HG02840 (cell line): ENCODE data around the gene IRF5.

Source experiments
- ATAC-seq: cut with Tn5 transposase; IDR thresholded peaks from one replicate; pipeline ENCODE4 v1.9.1; 2021; ENCODE audit warnings: mild to moderate bottlenecking, moderate library complexity, moderate number of reproducible peaks; ENCODE audit not compliant: unreplicated experiment, low FRiP score

IRF5 gene

GRCh38 chr7:128919881-128920799, 17.6 kb upstream of the IRF5 start:
- ATAC-seq, result no peak

DNA sequence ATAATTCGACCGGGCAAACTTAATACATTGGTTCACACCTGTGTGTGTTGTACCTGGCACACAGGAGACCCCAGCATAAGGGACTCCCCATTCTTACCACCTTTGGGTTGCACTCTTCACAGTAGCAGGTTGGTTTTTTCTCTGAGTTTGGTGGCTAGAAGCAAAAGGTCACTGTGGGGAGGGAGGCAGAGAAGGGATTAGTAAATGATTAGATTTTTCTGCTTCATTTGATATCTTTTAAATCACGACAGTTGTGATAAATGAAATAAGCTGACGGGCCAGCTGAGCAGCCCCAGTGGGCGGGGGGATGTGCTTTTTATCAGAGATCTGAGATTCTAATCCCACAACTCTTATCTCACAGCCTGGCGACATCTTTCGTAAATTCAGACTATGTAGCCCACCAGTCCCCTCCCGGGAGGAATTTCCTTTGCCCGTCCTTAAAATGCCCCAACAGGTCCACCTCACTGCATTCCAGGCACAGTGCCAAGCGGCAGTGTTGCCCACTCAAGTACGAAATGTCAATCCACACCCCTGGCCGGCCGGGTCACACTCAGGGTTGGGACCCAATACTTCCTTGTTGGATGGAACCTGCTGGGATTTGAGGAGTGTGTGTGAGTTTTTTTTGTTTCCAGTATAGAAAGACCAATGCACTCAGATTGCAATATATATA, 16.7 kb upstream of the IRF5 start:
- ATAC-seq, result no peak

- no peak for ATAC-seq
Measured at GRCh38 chr7:128921866-128922440, 15.8 kb upstream of the IRF5 start.

DNA sequence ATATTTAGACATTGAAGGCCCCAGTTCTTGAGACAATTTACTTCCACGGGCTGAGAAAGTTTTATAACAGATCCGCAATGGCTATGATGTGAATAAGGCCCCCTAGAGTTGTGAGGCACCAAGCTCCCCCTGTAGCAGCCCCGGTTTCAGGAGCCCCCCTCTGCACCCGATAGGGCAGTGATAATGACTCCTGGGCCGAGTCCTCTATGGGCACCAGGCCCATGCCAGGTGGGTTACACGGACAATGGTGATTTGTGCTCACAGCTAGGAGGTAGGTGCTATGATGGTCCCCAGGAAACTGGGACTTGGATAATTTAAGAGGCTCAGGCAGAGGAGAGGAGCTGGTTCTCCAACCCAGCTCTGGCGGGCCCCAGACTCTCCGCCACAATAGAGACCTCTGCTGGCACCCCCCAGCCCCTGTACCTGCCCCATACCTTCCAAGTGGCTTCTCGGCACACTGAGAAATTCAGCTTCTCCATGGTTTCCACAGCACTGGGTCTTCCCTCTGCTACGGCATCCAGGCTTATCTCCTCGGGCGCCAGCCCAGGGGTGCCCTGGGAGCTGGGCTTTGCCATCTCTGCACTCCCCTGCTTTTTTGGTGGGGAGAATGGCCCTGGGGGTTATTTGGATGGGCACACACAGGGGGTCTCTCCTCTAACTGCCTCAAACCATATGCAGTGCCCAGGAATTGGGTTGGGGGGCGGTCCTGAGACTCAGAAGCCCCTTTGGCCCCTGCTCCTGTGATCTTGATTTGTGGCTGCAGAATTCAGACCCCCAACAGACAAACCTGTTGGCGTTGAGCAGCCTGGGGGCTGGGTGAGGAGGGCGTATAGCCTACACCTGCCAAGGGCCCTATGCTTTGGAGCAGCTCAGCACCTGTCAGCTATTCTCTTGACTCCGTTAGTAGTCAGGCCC, 15.0 kb upstream of the IRF5 start:
- no peak for ATAC-seq

DNA sequence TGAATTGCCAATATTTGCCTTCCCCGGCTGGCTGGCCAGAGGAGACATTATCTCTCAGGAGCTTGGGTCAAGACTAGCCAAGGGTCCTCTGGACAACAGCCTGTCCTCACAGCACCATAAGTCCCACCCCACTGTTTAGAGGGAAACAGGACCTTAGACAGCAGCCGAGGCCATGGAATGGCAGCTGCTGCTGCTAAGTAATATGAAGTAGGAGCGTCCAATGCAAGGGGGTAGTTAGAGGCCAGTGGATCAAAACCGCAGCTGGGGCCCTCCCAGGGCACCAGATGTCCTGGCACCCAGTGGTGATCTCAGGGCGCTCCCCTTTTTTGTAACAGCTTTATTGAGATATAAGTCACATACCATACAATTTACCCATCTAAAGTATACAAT, 14.3 kb upstream of the IRF5 start:
- ATAC-seq, result no peak

DNA sequence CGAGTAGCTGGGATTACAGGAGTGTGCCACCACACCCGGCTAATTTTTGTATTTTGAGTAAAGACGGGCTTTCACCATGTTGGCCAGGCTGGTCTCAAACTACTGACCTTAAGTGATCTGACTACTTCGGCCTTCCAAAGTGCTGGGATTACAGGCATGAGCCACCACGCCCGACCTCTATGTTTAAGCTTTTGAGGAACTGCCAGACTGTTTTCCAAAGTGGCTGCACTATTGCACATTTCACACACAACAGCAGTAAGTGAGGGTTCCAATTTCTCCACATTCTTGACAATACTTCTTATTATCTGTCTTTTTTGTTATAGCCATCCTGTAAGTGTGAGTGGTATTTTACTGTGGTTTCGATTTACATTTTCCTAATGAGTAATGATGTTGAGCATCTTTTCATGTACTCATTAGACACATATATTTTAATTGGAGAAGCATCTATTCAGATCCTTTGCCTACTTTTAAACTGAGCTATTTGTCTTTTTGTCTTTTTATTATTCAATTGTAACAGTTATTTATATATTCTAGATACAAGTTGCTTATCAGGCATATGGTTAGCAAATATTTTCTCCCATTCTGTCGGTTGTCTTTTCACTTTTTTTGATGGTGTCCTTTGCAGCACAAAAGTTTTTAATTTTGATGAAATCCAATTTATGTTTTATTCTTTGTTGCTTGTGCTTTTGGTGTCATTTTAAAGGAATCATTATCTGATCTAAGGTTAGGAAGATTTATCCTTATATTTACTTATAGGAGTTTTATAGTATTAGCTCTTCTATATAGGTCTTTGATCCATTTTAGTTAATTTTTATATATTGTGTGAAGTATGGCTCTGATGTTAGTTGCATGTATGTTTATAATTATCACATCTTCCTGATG, 12.8 kb upstream of the IRF5 start:
- ATAC-seq, result no peak

GRCh38 chr7:128928159-128928813, 9.4 kb upstream of the IRF5 start:
- no peak for ATAC-seq

DNA sequence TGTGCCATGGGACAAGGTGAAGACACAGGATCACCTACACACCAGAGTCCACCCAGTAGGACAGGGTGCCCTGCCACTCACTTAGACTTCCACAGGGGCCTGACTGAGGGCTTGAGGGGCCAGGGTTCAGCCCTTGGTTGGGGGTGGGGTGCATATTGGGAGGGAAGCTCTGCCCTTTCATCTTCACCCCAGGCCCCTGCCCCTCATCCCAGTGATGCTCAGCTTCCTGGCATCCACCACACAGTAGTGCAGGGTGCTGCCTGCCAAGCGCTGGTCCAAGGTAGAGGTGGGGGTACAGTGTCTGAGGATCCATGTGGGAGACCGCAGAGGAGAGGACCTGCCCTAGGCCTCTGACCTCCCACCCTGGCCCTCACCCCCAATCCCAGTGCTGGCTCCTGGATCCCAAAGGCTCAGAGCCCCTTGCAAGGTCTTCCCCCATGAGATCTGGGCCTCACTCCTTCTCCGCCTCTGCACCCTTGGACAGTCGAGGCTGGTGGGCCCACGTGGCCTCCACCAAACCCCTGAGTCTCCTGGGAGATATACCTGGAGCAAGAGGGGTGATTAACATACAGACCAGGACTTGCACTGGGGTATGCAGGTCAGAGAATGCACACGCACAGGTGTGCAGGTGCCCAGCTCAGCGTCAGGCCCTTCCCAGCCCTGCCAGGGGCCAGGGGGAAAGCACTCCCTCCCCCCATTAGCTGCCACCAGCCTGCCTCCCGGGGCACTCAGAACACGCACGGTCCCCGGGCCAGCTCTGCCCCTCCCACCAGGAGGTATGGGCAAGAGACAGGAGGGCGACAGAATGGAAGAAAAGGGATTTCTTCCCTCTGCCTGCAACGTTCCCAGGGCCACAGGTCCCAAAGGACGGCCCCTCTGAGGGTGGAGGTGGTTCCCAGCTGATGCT, 8.6 kb upstream of the IRF5 start:
- ATAC-seq, result no peak

DNA sequence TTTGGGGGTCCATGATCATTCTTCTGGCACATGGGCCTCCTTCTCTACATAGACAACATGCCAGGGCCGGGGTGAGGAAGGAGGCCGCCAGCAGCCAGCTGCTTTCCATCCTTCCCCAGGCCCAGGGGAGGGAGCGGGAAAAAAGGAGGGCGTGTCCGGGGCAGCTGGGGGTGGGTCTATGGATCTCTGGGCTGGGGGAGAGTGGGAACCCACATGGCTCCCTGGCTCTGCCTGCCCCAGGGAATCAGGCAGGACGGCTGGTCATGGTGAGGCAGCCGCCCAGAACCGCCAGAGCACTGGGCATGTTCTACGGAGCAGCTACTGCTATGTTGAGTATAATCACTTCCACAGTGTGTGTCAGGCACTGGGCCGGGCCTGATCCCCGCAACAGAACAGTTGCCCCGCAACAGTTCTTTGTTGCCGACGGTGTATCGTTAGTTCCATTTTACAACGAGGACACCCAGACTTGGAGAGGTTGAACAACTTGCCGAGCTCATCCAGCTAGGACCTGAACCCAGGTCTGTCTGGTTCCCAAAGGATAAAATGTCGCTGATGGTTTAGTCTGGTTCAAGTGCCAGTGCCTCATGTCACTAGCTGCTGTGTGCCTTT, 6.4 kb upstream of the IRF5 start:
- no peak for ATAC-seq

DNA sequence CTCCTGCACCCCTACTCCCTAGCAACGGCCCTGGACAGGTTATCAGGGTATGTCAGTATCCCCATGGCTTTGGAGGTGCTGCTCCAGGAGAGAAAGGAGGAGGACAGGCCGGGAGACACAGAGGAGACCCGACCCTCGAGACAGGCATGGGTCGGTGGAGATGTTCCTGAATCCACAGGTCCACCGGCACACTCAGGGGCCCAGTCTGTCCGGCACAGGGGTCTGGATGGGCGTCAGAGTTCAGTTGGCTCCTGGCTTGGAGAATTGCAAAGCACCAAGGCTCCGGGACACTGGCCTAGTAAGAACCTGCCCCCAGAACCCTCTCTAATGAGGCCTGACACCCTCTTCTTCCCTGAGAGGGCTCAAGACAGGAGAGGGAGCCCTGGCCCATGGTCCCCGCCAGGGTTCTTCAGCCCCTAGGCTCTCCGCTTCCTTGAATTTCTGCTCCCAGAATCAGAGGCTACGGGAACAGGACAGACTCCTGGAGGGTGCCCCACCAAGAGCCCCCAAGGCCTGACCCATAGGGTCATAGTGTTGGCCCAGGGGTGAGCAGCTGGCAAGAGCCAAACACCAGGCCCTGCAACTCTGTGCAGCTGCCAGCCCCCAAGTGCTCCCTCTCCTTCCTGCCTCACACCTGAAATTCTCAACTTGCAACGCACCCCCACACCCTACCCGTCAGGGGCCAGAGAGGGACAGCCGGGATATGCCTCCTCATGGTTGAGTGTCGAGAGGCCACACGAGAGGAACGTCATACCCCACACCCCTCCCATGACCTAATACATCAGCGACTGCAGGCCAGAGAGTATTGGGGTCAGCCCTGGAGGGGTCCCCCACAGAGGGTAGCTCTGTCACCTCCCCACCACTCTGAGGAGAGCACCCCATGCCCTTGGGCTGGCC, 5.5 kb upstream of the IRF5 start:
- ATAC-seq, result no peak

GRCh38 chr7:128932862-128933179, 4.9 kb upstream of the IRF5 start:
- no peak for ATAC-seq

GRCh38 chr7:128933180-128933891, 4.4 kb upstream of the IRF5 start:
- no peak for ATAC-seq

DNA sequence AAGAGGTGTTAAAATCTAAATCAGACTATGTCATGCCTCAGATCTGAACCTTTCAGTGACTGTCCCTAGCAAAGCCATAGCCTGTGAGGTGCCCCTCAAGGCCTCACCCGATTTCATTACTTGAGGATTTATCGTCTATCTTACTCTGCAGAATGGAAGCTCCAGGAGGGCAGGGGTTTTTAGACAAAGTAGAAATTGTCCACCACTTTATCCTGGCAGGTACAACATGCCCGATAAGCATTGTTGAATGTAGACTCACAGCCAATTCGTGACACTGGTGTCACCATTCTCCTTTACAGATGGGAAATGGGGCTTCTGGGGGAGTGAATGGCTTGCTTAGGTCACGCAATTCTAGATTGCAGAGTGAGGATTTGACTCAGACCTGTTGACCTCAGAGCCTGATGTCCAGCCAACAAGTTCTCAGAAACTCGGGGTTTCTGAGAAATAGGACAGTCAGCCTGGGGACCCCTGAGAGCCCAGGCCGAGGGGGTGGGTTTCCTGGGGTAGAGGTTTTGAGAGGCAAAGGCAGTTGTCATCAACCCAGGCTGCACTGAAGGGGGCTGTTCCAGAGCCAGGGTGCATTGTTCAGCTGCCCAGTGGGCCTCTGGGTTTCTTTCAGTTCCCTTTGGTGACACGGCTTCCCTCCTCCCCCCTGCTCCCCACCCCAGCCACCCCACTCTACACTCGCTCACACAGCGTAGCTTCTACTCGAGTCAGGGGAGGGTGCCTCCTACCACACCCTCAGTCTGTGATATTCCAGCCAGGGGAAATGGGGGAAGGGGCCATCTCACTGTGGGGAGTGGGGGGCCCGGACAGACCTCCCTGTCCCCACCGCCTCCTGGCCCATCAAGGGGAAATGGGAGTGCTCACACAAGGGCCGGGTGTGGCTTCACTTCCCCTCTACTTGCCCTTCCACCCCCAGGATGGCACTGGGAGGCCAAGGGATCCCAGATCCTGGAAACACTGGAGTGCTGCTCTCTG, 3.1 kb upstream of the IRF5 start:
- ATAC-seq, result no peak

GRCh38 chr7:128935342-128935730, 2.4 kb upstream of the IRF5 start:
- no peak for ATAC-seq

DNA sequence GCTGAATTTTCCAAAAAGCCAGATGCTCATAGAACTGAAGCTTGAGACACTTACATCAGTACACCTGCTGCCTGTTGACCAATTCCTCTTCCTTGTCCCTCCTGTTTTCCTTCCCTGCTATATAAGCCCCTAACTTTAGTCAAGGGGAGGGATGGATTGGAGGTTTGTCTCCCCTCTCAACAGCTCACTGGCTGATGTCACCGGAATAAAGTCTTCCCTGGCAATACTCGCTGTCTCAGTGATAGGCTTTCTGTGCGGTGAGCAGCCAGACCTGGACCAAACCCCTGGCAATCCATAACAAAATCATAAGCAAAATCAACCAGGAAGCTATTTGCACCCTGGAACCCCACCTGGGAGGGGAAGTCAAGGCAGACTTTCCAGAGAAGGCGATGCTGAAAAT, 929 bp upstream of the IRF5 start:
- no peak for ATAC-seq
